Measurements from ENCODE around the gene GLO1. TPM values are rescaled to one million over a fixed set of nuclear protein-coding genes. Genes with fewer than 3 reads are reported as not detected.

The GLO1 gene
- polyA plus RNA-seq, 1 of the 3 experiments (the other 2 are of a cell fraction) = 47.1 TPM

- Histone ChIP-seq H3K27me3 (ENCODE audit: insufficient read depth) (no peaks in the 10 kb centered on the region), H3K27ac (ENCODE audit: low read depth in 2 of 2, low read length in 1 of 2) (no peak overlapping the region)
- CTCF ChIA-PET = interaction anchor here (0.8 kb wide), 1 partner anchor 153 kb away, joined by 3 read pairs; no protein-coding TSS in a partner anchor
These were observed 20.8 kb upstream of the GLO1 start for GRCh38 chr6:38723783-38724182.

More at GRCh38 chr6:38723783-38724182, 20.8 kb upstream of the GLO1 start:
- Histone ChIP-seq H3K4me2 (no peak overlapping the region), H3F3A (replicated peaks; ENCODE audit: insufficient read depth) (no peaks in the 10 kb centered on the region), H3K9ac (no peak overlapping the region), H3K4me3 (ENCODE audit: low read depth in 2 of 2, low read length in 1 of 2) (no peak overlapping the region), H3K36me3 (replicated peaks in 1 of 2; ENCODE audit: control insufficient read depth in 1 of 2, insufficient read depth in 2 of 2, low read length in 1 of 2) (no peaks in the 10 kb centered on the region), H3K9me2 (no peaks in the 10 kb centered on the region), H3K79me2 (ENCODE audit: insufficient read depth) (no peaks in the 10 kb centered on the region), H2AFZ (ENCODE audit: low read depth) (no peak overlapping the region), H3K4me1 (ENCODE audit: control insufficient read depth in 1 of 2, insufficient read depth in 2 of 2, low read depth in 1 of 2, low read length in 1 of 2) (peaks cover 0 to 3% of the 10 kb centered on the region in 2 experiments; a peak in 1 of 4 replicates), H3K9me3 (no peaks in the 10 kb centered on the region), H4K20me1 (ENCODE audit: insufficient read depth) (no peaks in the 10 kb centered on the region)
- WGBS (ENCODE audit: low lambda C conversion rate) = 94% methylated on average over 5 of the region's 5 CpGs
- no peak for DNase-seq
- POLR2A ChIA-PET = no interaction called here
- TF ChIP-seq SIN3A (IDR thresholded peaks at IDR 0.05; ENCODE audit: borderline replicate concordance, low read depth, low read length) (no peak), RFX5 (IDR thresholded peaks at IDR 0.05; ENCODE audit: low read length) (no peak), REST (IDR thresholded peaks at IDR 0.05; ENCODE audit: low read depth, low read length) (no peak), GABPA (IDR thresholded peaks at IDR 0.05; ENCODE audit: low read depth) (no peak), USF1 (IDR thresholded peaks at IDR 0.05; ENCODE audit: borderline replicate concordance, low read depth) (no peak), EZH2phosphoT487 (IDR thresholded peaks at IDR 0.05; ENCODE audit: borderline replicate concordance, low read depth) (no peak), RAD21 (IDR thresholded peaks at IDR 0.05; ENCODE audit: low read length) (no peak), MEF2A (IDR thresholded peaks at IDR 0.05; ENCODE audit: borderline replicate concordance, low read depth) (no peak), IRF3 (IDR thresholded peaks at IDR 0.05; ENCODE audit: low read depth, low read length) (no peak), FOXM1 (IDR thresholded peaks at IDR 0.05; ENCODE audit: low read depth) (no peak), YY1 (IDR thresholded peaks at IDR 0.05; ENCODE audit: low read depth) (no peak), CHD2 (IDR thresholded peaks at IDR 0.05; ENCODE audit: low read length, partially characterized antibody) (no peak), TCF12 (IDR thresholded peaks at IDR 0.05) (no peak), RXRA (IDR thresholded peaks at IDR 0.05; ENCODE audit: borderline replicate concordance, low read depth) (no peak), TEAD4 (IDR thresholded peaks at IDR 0.05; ENCODE audit: borderline replicate concordance, insufficient read depth) (no peak), RCOR1 (IDR thresholded peaks at IDR 0.05; ENCODE audit: low read length) (no peak), FOSL2 (IDR thresholded peaks at IDR 0.05; ENCODE audit: borderline replicate concordance, low read depth) (no peak), NFIC (IDR thresholded peaks at IDR 0.05; ENCODE audit: borderline replicate concordance) (no peak)
